GM21737 (cell line): Measurements from ENCODE around the gene AKR1C2.
"Not testable (repeated sequence)": the region's sequence is repeated elsewhere in the genome, so short reads cannot be mapped to it uniquely, and the experiment has no call there.

Source experiments
- ATAC-seq: cut with Tn5 transposase; IDR thresholded peaks from one replicate; pipeline ENCODE4 v1.9.1; 2021; ENCODE audit warnings: mild to moderate bottlenecking, moderate library complexity; ENCODE audit not compliant: unreplicated experiment

Gene AKR1C2

DNA sequence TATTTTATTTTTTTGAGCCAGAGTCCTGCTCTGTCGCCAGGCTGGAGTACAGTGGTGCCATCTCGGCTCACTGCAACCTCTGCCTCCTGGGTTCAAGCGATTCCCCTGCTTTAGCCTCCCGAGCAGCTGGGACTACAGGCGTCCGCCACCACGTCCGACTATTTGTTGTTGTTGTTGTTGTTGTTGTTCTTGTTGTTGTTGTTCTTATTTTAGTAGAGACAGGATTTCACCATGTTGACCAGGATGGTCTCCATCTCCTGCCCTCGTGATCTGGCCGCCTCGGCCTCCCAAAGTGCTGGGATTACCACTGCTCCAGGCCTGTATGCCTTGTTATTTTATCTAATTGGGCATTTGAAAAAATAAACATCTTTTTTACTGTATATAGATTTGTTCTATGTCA, 42.1 kb downstream of the AKR1C2 start:
- ATAC-seq: not testable (repeated sequence)

GRCh38 chr10:4956955-4957645, 46.6 kb downstream of the AKR1C2 start:
- not testable (repeated sequence) for ATAC-seq

- not testable (repeated sequence) for ATAC-seq
Observed at GRCh38 chr10:4956088-4956487, 47.6 kb downstream of the AKR1C2 start.

GRCh38 chr10:4953405-4953804, 50.3 kb downstream of the AKR1C2 start:
- no peak for ATAC-seq

DNA sequence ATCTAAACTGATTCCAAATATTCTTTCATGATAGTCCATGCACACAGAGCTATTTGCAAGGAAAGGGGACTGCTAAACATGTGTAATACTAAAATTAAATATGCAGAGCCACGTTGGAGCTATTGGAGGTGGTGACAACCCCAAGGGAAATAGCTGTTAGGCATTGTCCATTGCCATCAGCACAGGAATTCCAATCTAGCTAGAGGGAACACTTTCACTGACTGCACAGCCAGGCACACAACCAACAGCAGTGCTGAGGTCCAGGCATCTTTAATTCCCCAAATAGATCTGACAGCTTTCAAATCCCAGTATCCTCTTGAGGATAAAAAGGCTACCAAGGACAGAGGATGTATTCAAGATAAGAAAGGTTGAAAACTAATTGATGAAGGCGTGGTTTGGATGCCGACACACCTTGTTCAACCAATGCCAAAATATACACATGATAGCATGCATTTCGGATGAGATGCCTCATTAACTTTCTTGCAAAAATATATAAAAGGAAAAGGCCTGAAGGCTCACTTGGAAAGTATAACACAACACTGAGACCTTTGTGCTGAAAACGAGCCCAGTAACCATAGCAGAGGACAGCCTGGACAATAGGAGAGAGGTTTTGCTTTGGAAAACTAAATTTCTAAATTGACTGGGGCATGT, 52.0 kb downstream of the AKR1C2 start:
- not testable (repeated sequence) for ATAC-seq

DNA sequence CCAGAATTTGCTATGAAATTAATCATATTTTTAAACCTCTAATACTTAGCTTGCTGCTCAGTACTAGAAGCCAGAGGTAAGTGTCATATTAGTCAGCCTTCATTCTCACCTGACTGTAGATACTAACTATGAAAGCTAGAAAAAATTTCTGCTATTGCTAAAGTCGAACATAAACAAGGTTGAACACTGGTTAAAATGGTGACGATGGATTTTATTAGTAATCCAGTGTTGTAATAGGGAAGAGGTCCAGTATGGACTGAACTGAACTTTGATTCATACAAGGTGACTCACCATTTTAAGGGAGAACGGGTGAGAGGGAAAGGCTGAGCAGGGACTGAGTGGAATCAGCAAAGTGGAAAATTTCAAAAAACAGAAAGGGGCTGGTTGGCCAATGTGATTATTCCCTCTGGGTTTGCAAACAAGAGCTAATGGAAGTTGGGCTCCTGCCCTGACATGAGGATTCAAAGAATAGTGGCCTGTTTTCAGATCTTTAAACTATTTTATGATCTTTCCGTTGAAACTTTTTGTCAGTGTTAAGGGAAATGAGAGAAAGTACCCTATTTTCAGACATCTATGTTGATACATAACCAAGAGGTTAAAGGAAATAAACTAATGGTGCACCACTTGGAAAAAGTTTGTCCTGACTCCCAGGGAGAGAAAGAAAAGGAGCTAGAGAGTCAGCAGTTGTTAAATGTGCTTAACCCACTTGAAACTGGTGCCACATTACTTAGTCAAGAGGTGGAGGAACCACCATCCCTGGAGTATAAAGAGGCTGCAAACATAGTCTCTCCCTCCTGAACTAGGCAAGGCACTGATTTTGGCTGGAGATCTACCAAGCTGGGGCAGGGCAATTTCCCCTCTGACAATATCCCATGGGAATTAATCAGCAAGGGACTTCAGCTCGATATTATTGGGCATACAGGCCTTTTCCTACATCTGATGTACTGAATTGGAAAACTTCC, 55.7 kb downstream of the AKR1C2 start:
- no peak for ATAC-seq

GRCh38 chr10:4947039-4947634, 56.5 kb downstream of the AKR1C2 start:
- no peak for ATAC-seq

DNA sequence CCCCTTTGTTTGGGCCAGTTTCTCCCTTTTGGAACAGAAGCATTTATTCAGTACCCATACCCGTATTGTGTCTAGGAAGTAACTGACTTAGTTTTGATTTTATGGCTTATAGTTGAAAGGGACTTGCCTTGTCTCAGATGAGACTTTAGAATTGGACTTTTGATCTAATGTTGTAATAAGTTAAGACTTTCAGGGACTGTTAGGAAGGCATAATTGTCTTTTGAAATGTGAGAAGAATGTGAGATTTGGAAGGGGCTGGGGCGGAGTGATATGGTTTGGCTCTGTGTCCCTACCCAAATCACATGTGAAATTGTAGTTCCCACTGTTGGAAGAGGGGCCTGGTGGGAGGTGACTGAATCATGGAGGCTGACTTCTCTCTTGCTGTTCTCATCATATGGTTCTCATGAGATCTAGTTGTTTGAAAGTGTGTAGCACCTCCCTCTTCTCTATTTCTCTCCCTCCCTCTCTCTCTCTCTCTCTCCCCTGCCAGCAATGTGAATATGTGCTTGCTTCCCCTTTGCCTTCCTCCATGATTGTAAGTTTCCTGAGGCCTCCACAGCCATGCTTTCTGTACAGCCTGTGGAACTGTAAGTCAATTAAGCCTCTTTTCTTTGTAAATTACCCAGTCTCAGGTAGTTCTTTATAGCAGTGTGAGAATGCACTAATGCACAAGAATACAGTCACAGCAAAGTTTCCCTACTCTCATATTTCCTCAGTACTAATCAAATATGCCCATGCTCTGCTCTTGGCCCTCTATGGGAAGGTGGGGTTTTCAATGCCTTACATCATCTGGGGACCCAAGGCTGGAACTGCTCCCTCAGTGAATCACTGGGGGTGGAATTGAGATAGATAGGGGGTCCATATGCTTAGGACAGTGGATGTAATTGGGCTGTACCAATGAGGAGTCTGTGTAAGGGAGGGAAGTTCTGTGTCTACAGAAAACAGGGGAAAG, 57.6 kb downstream of the AKR1C2 start:
- ATAC-seq: no peak

GRCh38 chr10:4944841-4945240, 58.8 kb downstream of the AKR1C2 start:
- ATAC-seq: no peak

GRCh38 chr10:4943821-4944220, 59.8 kb downstream of the AKR1C2 start:
- no peak for ATAC-seq

GRCh38 chr10:4943416-4943815, 60.2 kb downstream of the AKR1C2 start:
- ATAC-seq: not testable (repeated sequence)

- not testable (repeated sequence) for ATAC-seq
Observed at GRCh38 chr10:4942931-4943330, 60.7 kb downstream of the AKR1C2 start.

DNA sequence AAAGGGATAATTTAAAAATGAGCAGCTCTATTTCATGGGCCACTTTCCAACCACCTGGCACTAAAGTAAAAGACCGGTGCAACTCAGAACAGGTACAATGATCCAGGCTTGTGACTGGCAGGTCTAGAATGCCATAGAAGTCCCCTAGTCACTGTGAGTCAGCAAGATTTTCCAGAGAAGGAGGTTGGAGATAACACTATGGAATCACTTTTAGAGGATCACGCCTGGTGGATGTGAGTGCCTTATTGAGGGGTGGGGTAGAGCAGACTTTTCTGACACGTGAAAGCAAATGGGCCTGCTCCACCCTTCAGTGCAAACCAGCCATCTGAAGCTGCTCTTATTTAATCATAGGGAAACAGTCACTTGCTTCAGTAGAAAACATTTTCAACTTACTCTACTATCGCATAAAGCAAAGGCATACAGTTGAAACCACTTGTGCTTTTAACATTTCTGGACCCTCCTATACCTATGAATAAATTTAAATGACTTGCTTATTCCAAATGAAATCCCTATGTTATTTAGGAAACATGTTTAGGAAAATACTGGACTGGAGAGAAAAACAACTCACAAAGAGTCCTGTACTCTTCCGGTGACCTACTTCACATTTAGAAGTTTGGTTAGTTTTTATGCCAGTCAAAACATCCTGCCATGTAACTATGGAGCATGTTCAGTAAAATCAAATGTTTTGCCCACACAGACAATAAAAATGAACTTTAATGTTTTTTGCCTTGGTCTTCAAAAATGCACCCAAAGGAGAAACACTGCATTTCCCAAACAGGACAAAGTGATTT, 61.9 kb downstream of the AKR1C2 start:
- no peak for ATAC-seq

- ATAC-seq: not testable (repeated sequence)
Observed at GRCh38 chr10:4940909-4941308, 62.7 kb downstream of the AKR1C2 start.

- not testable (repeated sequence) for ATAC-seq
Observed at GRCh38 chr10:4940073-4940428, 63.6 kb downstream of the AKR1C2 start.

DNA sequence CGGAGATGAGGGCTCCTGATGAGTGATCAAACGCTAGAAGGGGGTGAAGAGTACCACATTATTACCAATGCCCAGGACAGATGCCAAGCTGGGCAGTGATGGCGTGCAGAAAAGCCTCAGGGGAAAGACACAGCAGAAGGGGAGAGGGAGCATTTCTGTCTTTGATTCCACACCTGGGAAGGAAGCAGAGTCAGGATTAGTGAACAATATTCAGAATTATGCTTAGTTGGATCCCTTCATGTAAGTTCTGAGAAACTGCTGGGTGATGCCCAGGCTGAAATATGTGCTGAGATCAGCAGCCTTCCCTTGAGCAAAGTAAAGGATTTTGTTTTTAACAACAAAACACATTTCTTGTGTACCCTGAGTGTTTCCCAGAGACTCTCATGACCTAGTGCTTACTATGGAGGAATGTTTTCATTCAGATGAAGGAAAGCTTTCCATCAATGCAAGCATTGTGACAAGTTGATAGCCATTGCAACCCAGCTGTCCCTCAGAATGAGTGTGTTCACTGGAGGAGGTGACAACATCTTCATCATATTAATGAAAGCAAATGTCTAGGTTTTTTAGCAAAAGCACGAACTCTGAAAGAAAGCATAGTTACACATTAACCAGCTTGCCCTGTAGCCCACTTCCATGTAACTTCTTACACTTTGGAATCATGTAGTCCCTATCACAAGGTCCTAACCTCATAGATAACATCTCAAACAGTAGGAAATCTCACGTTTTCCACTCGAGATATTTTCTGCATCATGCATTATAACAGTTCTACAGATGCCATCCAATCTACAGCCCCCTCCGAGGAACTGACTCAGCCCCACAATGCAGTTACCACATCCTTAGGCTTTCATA, 64.2 kb downstream of the AKR1C2 start:
- ATAC-seq: no peak
